ENCODE measurements around the gene AMFR. TPM values are rescaled to one million over a fixed set of nuclear protein-coding genes. Genes with fewer than 3 reads are reported as not detected.

The AMFR gene
- total RNA-seq, 1 experiment from 2014 or later: 122 TPM

DNA sequence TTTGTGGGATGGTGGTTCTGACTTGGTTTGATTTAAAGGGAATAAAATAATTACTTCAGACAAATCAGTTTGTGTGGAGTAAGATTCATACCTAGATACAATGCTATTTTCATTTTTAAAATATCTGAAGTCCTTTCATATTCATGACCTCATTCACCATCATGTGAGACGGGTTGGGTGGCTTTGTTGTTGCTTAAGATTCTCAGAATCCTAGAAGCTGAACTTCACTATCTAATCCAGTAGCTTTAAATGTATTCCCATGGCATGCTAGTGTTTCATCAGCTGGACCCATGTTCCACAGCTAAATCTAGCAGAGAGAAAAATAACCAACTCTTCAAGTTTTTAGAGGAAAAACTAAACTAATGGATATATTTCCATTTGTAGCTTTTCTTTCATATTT lies 2.7 kb upstream of the AMFR start:
- DNase-seq (ENCODE audit: low read depth, low spot score): no peak
- in situ Hi-C loops (cut with HindIII; ENCODE audit: low pct_unique_long_range_greater_than_20kb, low sequenced_read_pairs): no loop called here

DNA sequence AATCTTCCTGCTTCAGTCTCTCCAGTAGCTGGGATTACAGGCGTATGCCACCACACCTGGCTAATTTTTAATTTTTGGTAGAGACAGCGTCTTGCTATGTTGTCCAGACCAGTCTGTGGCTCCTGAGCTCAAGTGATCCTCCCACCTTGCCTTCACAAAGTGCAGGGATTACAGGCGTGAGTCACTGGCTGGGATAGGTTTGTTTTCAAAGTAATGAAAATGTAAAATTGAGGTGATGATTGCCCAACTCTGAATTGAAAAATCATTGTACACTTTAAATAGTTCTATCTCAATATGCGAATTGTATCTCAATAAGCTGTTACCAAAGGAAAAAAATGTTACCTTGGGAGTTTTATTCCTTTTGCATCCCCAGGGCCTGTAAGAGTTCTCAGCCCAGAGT lies 1.2 kb upstream of the AMFR start:
- in situ Hi-C loops (cut with HindIII; ENCODE audit: low pct_unique_long_range_greater_than_20kb, low sequenced_read_pairs): no loop called here
- DNase-seq (ENCODE audit: low read depth, low spot score): no peak

DNA sequence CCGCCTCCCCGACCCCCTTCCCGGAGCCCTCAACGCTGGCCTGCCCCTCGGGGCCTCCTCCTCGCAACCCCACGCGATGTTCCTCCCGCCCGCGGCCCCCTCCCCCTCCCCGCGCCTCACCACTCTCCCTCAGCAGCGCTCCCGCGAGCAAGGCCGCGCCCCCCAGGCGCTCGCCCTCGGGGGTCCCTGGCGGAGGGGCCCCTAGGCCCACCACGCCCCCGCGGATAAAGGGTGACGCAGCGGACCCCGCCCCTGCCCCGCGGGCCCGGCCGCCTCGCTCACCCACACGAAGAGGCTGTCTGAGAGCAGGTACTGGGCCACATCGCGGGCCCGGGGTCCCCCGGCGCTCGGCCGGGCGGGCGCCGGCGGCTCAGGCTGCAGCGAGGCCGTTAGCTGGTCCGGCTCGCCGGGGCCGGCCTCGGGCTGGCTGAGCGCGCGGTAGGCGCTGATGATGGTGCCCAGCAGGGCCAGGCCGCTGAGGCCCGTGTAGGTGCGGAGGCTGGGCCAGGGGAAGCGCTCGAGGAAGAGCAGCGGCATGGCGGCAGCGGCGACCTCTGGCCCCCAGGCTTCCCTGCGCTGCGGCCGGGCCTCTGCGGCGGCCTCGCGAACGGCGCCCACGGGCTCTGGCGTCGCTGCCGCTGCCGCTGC lies 430 bp downstream of the AMFR start:
- in situ Hi-C loops (cut with HindIII; ENCODE audit: low pct_unique_long_range_greater_than_20kb, low sequenced_read_pairs): no loop called here
- no peak for DNase-seq (ENCODE audit: low read depth, low spot score)

DNA sequence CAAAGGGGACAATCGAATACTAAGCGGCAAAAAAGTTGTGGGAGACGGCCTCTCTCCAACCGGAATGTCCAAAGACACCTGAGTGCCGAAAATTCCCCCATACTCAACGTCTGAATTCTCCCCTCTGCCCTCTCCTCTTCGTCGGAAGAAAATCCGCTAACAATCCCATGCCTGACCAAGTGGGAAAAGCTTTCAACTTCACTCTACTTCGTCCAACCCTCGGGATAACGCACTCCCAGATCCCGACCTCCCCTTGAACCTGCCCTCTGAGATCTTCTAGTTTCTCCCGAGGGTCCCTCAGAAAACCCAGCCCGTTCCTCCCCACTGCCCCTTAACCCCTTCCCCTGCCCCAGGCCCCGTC lies 961 bp downstream of the AMFR start:
- no peak for DNase-seq (ENCODE audit: low read depth, low spot score)
- in situ Hi-C loops (cut with HindIII; ENCODE audit: low pct_unique_long_range_greater_than_20kb, low sequenced_read_pairs): no loop called here

DNA sequence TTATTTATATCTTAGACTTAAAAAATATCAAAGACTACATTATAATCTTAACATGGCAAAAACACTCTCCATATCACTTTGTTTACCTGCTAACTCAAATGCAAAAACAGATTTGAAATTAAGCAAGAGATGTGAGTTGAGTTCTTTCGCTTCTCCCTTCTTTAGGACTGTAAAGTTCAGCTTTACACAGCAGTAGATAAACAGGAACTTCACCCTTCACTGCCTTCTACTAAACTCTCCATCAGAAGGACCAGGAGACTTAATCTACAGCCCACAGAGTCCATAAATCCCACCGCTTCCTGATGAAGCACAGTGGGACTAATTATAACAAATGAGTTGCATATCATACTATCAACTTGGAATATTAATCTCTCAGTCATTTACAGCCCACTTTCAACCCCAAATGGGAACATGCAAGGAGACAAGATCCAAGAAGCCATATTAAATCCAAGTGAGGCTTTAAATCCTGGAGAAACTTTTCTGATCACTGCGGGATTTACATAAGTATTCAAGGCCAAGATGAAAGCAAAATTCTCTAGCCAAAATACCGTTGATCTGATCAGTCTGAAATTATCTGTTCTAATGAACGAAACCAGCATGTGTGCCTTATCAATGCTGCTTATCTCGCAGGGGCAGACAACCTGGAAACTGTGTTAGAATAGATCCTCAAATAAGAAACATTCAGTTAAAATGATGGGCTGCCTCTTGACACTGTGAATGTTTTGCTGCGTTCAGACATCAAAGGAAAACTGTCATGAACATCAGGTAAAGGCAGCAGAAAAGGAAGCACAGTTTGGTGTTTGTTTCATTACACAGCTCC lies 1.6 kb downstream of the AMFR start:
- DNase-seq (ENCODE audit: low read depth, low spot score): no peak
- in situ Hi-C loops (cut with HindIII; ENCODE audit: low pct_unique_long_range_greater_than_20kb, low sequenced_read_pairs): no loop called here

DNA sequence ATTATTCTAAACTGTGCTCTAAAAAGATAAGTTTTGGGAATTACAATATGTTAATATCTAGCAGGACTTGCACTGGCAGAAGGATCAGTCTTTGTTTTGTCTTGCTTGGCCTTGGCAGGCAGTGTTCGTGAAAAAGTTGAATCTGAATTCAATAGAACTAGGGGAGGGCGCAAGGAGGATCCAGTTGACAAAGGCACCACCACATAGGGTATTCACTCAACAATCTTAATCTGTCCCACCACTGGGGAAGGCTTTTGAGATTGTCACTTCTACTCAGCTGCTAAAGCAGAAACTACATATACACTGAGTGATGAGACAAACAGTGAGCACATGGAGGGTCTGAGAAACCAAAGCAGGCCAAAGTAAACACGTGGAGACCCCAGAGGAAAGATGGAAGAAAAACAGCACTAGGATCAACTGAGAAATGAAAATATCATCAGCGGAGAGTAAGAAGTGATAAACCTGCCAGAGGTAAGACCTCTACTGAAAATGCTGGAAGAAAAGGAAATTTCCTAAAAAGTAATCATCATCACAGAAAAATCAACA lies 2.4 kb downstream of the AMFR start:
- DNase-seq (ENCODE audit: low read depth, low spot score): no peak
- in situ Hi-C loops (cut with HindIII; ENCODE audit: low pct_unique_long_range_greater_than_20kb, low sequenced_read_pairs): no loop called here

DNA sequence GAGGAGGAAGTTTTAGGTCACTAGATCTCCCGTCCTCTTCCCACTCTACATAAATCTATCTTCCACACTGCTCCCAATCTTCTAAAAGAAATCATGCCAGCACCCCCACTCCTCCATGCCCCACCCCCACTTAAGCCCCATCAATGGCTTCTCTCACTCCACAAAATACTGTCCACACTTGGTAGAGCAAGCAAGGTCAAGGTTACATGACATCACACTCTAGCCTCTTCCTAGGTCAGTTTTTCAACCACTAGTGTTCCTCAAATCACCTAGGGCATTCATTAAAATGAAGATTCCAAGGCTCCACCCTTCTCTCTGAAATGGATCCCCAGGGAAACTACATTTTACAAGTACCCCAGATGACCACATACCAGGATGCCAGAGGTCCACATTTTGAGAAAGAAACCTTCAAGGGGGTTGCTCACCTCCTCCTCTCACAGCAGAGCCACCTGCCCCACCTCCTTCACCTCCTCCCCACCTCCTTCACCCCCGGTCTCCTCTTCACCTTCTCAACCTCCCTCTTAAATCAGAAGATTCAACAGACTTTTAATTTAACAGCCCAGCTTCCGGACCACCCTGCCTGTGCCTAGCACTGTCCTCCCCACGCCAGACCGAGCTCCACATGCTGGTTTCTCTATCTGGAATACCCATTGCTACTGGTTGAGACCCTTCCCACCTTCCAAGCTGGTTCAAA lies 3.2 kb downstream of the AMFR start:
- DNase-seq (ENCODE audit: low read depth, low spot score): no peak
- in situ Hi-C loops (cut with HindIII; ENCODE audit: low pct_unique_long_range_greater_than_20kb, low sequenced_read_pairs): no loop called here

DNA sequence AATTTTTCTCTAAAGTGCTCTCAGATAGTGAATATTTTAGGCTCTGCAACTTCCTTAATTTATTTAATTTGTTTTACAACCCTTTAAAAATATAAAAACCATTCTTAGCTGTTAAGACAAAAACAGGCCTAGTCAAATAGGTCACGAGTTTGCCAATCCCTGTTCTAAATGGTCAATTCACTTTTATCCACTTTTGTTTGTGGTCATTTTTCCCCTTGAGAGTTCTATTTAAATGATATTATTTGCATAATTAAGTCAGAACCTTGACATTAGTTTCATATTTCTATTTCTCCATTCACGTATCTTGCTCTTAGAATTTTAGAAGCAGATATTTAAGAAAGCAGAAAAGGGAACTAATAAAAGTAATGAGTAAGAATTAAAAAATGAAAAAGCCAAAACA lies 4.0 kb downstream of the AMFR start:
- no peak for DNase-seq (ENCODE audit: low read depth, low spot score)
- in situ Hi-C loops (cut with HindIII; ENCODE audit: low pct_unique_long_range_greater_than_20kb, low sequenced_read_pairs): no loop called here

DNA sequence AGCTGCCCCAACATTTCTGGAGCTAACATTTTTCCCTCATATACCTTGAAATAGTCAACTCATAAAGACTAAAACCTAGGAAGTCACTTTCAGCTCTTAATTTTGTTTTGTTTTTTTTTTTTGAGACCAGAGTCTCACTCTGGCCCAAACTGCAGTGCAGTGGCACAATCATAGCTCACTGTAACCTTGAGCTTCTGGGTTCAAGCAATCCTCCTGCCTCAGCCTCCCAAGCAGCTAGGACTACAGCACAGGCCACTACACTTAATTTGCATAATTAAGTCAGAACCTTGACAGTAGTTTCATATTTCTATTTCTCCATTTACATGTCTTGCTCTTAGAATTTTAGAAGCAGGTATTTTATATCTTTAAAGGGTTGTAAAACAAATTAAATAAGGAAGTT lies 4.7 kb downstream of the AMFR start:
- in situ Hi-C loops (cut with HindIII; ENCODE audit: low pct_unique_long_range_greater_than_20kb, low sequenced_read_pairs): no loop called here

DNA sequence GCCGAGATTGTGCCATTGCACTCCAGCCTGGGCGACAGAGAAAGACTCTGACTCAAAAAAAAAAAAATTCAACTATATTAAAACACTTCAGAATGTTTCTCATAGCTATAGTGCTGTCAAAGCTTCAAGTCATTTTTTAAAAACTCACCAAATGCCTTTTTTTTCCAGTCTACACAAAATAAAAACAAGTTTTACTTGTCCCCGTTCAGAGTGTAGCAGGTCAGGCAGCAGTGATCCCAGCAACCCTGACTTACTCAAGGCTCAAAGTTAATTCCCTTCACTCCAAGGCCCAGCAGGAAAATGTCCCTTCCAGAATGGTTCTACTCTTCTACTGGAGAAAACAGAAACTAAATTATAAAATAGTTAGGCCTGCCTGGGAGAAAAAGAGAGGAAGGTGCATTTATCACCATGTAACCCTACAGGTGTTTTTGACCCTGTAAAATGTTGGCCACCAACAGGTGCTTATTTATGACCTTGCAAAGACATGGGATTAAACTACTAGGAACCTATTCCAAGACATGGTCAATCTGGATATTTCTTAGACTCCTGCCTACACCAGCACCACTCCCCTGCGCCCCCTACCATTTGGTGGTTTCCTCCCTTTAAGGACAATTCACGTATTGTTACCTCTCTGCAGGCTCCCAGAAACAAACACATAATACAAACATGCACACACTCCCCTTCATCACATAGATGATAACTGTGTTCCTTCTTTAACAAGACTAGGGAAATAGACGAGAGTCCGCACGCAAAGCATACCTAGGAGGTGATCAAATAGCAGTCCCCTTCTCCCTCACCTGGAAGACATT lies 5.4 kb downstream of the AMFR start:
- DNase-seq (ENCODE audit: low read depth, low spot score): no peak
- in situ Hi-C loops (cut with HindIII; ENCODE audit: low pct_unique_long_range_greater_than_20kb, low sequenced_read_pairs): no loop called here

More for the DNA sequence above, 4.7 kb downstream of the AMFR start:
- no peak for DNase-seq (ENCODE audit: low read depth, low spot score)

DNA sequence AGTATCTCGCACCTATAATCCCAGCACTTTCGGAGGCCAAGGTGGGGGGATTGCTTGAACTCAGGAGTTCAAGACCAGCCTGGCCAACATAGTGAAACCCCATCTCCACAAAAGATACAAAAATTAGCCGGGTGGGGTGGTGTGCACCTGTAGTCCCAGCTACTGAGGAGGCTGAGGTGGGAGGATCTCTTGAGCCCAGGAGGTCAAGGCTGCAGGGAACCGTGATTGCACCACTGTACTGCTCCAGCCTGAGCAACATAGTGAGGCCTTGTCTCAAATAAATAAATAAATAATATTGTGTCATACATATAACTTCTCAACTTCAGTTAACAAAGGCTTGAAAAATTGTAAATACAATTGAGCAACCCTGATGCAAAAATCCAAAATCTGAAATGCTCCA lies 8.2 kb downstream of the AMFR start:
- in situ Hi-C loops (cut with HindIII; ENCODE audit: low pct_unique_long_range_greater_than_20kb, low sequenced_read_pairs): no loop called here
- no peak for DNase-seq (ENCODE audit: low read depth, low spot score)

DNA sequence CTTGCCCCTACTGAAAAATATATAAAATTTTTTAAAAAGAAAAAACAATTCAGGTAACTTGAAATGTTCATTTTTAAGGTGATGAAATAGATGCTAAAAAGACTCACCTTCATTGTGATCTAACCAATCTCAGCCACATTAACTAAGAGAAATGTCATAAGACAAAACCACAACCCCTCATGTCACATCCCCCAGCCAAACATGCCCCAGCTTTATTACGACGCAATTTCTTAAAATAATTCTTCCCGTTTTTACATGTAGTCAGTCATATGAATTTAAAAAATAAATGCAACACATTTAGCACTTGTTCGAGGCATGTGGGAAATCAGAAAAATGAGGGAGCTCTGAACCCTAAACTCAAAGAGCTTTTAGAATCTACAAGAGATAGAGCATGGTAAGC lies 9.5 kb downstream of the AMFR start:
- in situ Hi-C loops (cut with HindIII; ENCODE audit: low pct_unique_long_range_greater_than_20kb, low sequenced_read_pairs): no loop called here
- DNase-seq (ENCODE audit: low read depth, low spot score): no peak

DNA sequence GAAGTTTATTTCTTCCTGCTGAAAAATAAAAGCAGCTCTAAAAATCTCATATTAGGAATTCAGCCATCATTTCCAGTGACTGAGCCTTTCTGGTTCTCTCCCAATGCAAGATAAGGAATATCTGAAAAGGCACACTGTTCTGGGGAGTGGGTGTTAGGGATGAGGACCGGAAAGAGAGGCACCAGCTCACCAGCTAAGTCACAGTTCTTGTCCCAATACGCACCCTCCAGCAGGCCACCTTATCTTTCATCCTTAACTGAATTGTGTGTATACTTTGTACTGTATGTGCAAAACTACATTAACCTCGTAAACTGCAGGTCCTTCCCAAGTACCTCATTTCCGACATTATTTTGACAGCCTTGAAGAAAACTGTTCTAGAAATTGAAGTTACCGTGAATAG lies 11.0 kb downstream of the AMFR start:
- no peak for DNase-seq (ENCODE audit: low read depth, low spot score)
- in situ Hi-C loops (cut with HindIII; ENCODE audit: low pct_unique_long_range_greater_than_20kb, low sequenced_read_pairs): no loop called here

DNA sequence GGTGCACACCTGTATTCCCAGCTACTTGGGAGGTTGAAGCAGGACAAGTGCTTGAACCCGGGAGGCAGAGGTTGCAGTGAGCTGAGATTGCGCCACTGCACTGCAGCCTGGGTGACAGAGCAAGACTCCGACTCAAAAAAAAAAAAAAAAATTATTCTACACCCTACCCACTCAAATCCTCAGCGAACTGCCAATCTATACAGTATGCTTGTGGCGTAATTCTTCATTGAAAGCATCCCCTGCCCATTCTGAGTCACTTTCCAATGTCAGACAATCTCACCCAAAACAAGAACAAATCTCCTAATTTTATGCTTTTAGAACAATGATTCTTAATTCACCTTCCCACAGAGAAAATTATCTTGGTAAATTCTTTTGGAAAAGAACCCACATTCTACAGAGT lies 12.0 kb downstream of the AMFR start:
- DNase-seq (ENCODE audit: low read depth, low spot score): no peak
- in situ Hi-C loops (cut with HindIII; ENCODE audit: low pct_unique_long_range_greater_than_20kb, low sequenced_read_pairs): no loop called here

DNA sequence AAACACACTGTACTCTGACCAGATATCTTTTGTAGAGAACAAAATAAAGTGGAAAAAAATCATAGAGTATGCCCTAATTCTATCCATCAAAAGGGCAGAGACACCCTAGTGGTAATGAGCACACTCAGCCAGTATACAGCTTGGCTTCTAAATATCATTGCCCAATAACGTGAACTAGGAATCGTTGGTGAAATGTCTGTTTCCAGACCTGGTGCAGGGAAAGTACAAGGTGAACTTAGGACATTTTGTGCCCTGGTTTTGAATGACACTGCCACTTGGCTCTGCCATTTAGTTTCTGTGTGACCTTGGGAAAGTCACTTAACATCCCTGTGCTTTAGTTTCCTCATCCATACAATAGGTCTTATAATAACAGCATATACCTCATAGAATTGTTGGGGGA lies 13.7 kb downstream of the AMFR start:
- in situ Hi-C loops (cut with HindIII; ENCODE audit: low pct_unique_long_range_greater_than_20kb, low sequenced_read_pairs): no loop called here
- DNase-seq (ENCODE audit: low read depth, low spot score): no peak

DNA sequence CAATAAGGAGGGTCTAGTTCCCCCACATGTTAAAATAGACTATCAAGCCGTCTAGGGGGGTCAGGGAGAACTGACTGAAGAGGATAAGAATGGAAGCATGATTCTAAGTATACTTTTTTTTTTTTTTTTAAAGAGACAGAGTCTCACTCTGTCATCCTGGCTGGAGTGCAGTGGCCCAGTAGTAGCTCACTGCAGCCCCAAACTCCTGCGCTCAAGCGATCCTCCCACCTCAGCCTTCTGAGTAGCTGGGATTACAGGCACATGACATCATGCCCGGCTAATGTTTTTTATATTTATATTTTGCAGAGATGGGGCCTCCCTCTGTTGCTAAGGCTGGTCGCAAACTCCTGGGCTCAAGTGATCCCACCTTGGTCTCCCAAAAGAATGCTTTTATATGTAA lies 14.2 kb downstream of the AMFR start:
- DNase-seq (ENCODE audit: low read depth, low spot score): no peak
- in situ Hi-C loops (cut with HindIII; ENCODE audit: low pct_unique_long_range_greater_than_20kb, low sequenced_read_pairs): no loop called here

DNA sequence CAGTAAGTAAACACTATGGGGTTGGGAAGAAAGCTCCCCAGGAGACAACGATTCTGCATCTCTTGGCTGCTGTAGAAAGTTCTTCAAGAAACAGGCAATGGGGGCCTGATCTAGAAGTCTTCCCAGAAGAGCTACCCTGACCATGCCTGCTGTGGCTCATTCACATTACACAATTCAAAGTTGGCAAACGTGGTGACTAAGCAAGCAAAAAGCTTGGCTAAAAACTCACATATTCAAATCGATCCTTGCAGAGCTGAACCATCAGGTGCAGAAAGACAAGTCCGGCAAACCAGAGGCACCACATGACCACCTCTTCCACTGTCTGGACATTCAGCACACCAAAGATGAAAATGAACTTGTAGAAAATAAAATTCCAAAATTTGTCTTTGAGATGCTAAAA lies 16.1 kb downstream of the AMFR start:
- in situ Hi-C loops (cut with HindIII; ENCODE audit: low pct_unique_long_range_greater_than_20kb, low sequenced_read_pairs): no loop called here
- no peak for DNase-seq (ENCODE audit: low read depth, low spot score)
